Lower lobe of right lung (tissue), 2 donors: Measurements from ENCODE around the gene PTPA. TPM values are rescaled to one million over a fixed set of nuclear protein-coding genes. Genes with fewer than 3 reads are reported as not detected.

Source experiments
- ATAC-seq, 2 donors: fragments of 200-7000 bp; cut with Tn5 transposase; one replicate each; pipeline ENCODE4 v1.9.1; 2020 to 2022; ENCODE audit warnings: mild to moderate bottlenecking in 2 of 2, moderate library complexity in 2 of 2
- DNase-seq: peaks from one replicate; pipeline ENCODE4 v3.0.0-alpha.2; 2020
- H3K27ac ChIP-seq: fragments of 200-600 bp; one replicate; pipeline ENCODE4 v1.8.0; 2022
- H3K27me3 ChIP-seq: fragments of 200-600 bp; one replicate; pipeline ENCODE4 v1.8.0; 2022; ENCODE audit warnings: low read depth
- H3K36me3 ChIP-seq: fragments of 200-600 bp; one replicate; pipeline ENCODE4 v1.8.0; 2022; ENCODE audit warnings: mild to moderate bottlenecking
- H3K4me1 ChIP-seq: fragments of 200-600 bp; one replicate; pipeline ENCODE4 v1.8.0; 2022
- H3K4me3 ChIP-seq: fragments of 200-600 bp; one replicate; pipeline ENCODE4 v1.8.0; 2022; ENCODE audit warnings: mild to moderate bottlenecking
- H3K9me3 ChIP-seq: fragments of 200-600 bp; one replicate; pipeline ENCODE4 v1.8.0; 2022
- CTCF ChIP-seq: fragments of 200-600 bp; IDR thresholded peaks from one replicate; pipeline ENCODE4 v1.8.0; 2022; ENCODE audit warnings: antibody characterized with exemption, mild to moderate bottlenecking
- intact Hi-C: fragments of 100-400 bp; cut with DNase I; formaldehyde crosslinking; loops from one replicate; pipeline ENCODE4 v1.11.0; 2022
- total RNA-seq: library from RNA; stranded (reverse); fragmentation: NEBNext Ultra II Directional; extraction: Animal tissue kit (Norgen Biotek cat#: 25700); gene quantifications from one replicate; pipeline ENCODE4 v1.2.1, GENCODE V29; 2021
- donor health status: DM: no; HTN: yes; CAD: no; lungs with severe emphysema.

The PTPA gene
- total RNA-seq, 1 donor from 2014 or later, result 100 TPM

GRCh38 chr9:129174102-129174723 is 63.0 kb downstream of the PTPA start:
- Histone ChIP-seq H3K27ac (peak overlapping the region; percentile 98), H3K36me3 (no peaks in the 10 kb centered on the region), H3K4me1 (peaks cover 21% of the 10 kb centered on the region), H3K27me3 (no peaks in the 10 kb centered on the region), H3K4me3 (peak overlapping the region; percentile 87), H3K9me3 (no peaks in the 10 kb centered on the region)
- DNase-seq (peak; percentile 93), ATAC-seq (peak; percentile 73 to 74)
- intact Hi-C loops, result no loop called here
- peak; percentile 99 for TF ChIP-seq CTCF

GRCh38 chr9:129174724-129175514 is 63.7 kb downstream of the PTPA start:
- DNase-seq (peak; percentile 82), ATAC-seq (peak; percentile 57 to 65)
- no peak for TF ChIP-seq CTCF
- Histone ChIP-seq H3K27me3 (no peaks in the 10 kb centered on the region), H3K9me3 (no peaks in the 10 kb centered on the region), H3K4me1 (peaks cover 21% of the 10 kb centered on the region), H3K36me3 (no peaks in the 10 kb centered on the region), H3K4me3 (peak overlapping the region; percentile 87), H3K27ac (peak overlapping the region; percentile 98)
- intact Hi-C loops, result no loop called here

GRCh38 chr9:129175515-129175824 is 64.3 kb downstream of the PTPA start:
- H3K4me3 ChIP-seq, result peak overlapping the region; percentile 87
- no peak for TF ChIP-seq CTCF

GRCh38 chr9:129175825-129176633 is 64.8 kb downstream of the PTPA start:
- Histone ChIP-seq H3K36me3 (no peaks in the 10 kb centered on the region), H3K4me1 (peaks cover 21% of the 10 kb centered on the region), H3K9me3 (no peaks in the 10 kb centered on the region), H3K27ac (peak overlapping the region; percentile 98), H3K27me3 (no peaks in the 10 kb centered on the region), H3K4me3 (peak overlapping the region; percentile 87)
- no peak for TF ChIP-seq CTCF
- peak; percentile 90 for DNase-seq
- peak; percentile 57 to 77 for ATAC-seq
- intact Hi-C loops, result no loop called here

More at GRCh38 chr9:129175515-129175824, 64.3 kb downstream of the PTPA start:
- intact Hi-C loops, result no loop called here
- Histone ChIP-seq H3K4me1 (peaks cover 21% of the 10 kb centered on the region), H3K9me3 (no peaks in the 10 kb centered on the region), H3K36me3 (no peaks in the 10 kb centered on the region), H3K27me3 (no peaks in the 10 kb centered on the region), H3K27ac (peak overlapping the region; percentile 98)
- DNase-seq (no peak), ATAC-seq (no peak)

GRCh38 chr9:129176701-129177442 is 65.7 kb downstream of the PTPA start:
- Histone ChIP-seq H3K9me3 (no peaks in the 10 kb centered on the region), H3K27ac (peak overlapping the region; percentile 98), H3K4me3 (peak overlapping the region; percentile 87), H3K27me3 (no peaks in the 10 kb centered on the region), H3K36me3 (no peaks in the 10 kb centered on the region), H3K4me1 (peaks cover 21% of the 10 kb centered on the region)
- ATAC-seq (no peak), DNase-seq (peak; percentile 71)
- TF ChIP-seq CTCF, result no peak
- intact Hi-C loops, result no loop called here
